IPS-20b (cell line): ENCODE data around the gene LARGE1.

Experiments
- H3K27ac ChIP-seq: one replicate; pipeline ENCODE4 v1.5.1; 2013; ENCODE audit warnings: low read length
- H3K27me3 ChIP-seq: 2 replicates; pipeline ENCODE4 v1.6.1; 2013; ENCODE audit warnings: mild to moderate bottlenecking, low read length, inconsistent platforms; ENCODE audit not compliant: insufficient read depth
- H3K36me3 ChIP-seq: 2 replicates; pipeline ENCODE4 v1.6.1; 2013; ENCODE audit warnings: low read depth, mild to moderate bottlenecking, inconsistent platforms, low read length, moderate library complexity; ENCODE audit not compliant: insufficient read depth
- H3K4me1 ChIP-seq: 2 replicates; pipeline ENCODE4 v1.6.1; 2013; ENCODE audit warnings: mild to moderate bottlenecking, control low read depth, inconsistent platforms, low read length, moderate library complexity; ENCODE audit not compliant: insufficient read depth
- H3K4me3 ChIP-seq: 2 replicates; pipeline ENCODE4 v1.5.1; 2013; ENCODE audit warnings: mild to moderate bottlenecking, low read length, inconsistent platforms
- H3K9ac ChIP-seq: 2 replicates; pipeline ENCODE4 v1.6.1; 2013; ENCODE audit warnings: low read depth, mild to moderate bottlenecking, inconsistent platforms, low read length, moderate library complexity
- H3K9me3 ChIP-seq: 2 replicates; pipeline ENCODE4 v1.6.1; 2013; ENCODE audit warnings: mild to moderate bottlenecking, low read depth, low read length, inconsistent platforms; ENCODE audit not compliant: insufficient read depth

The LARGE1 gene

GRCh38 chr22:33605221-33605620, 315.1 kb downstream of the LARGE1 start:
- Histone ChIP-seq H3K9me3 (no peaks in the 10 kb centered on the region), H3K9ac (no peak overlapping the region), H3K4me3 (no peak overlapping the region), H3K4me1 (no peaks in the 10 kb centered on the region), H3K27ac (no peak overlapping the region), H3K27me3 (no peaks in the 10 kb centered on the region), H3K36me3 (peaks cover 12% of the 10 kb centered on the region)

- H3K9me3 ChIP-seq, result no peaks in the 10 kb centered on the region
- no peak overlapping the region for H3K9ac ChIP-seq
- H3K4me3 ChIP-seq, result no peak overlapping the region
- H3K4me1 ChIP-seq, result no peaks in the 10 kb centered on the region
- no peak overlapping the region for H3K27ac ChIP-seq
- H3K27me3 ChIP-seq, result peaks cover 27% of the 10 kb centered on the region; the same call in 1 of the 2 replicates
- H3K36me3 ChIP-seq, result peaks cover 15% of the 10 kb centered on the region
These were observed 319.2 kb downstream of the LARGE1 start for GRCh38 chr22:33601062-33601461.

- H3K9me3 ChIP-seq, result no peaks in the 10 kb centered on the region
- H3K27me3 ChIP-seq, result peaks cover 27% of the 10 kb centered on the region; the same call in 1 of the 2 replicates
- no peak overlapping the region for H3K4me3 ChIP-seq
- H3K9ac ChIP-seq, result no peak overlapping the region
- H3K36me3 ChIP-seq, result peaks cover 15% of the 10 kb centered on the region
- no peak overlapping the region for H3K27ac ChIP-seq
- H3K4me1 ChIP-seq, result no peaks in the 10 kb centered on the region
These were observed 319.7 kb downstream of the LARGE1 start for GRCh38 chr22:33600595-33600994.

- H3K4me1 ChIP-seq, result no peaks in the 10 kb centered on the region
- H3K4me3 ChIP-seq, result no peak overlapping the region
- H3K27ac ChIP-seq, result no peak overlapping the region
- peaks cover 27% of the 10 kb centered on the region; the same call in 1 of the 2 replicates for H3K27me3 ChIP-seq
- peaks cover 15% of the 10 kb centered on the region for H3K36me3 ChIP-seq
- H3K9me3 ChIP-seq, result no peaks in the 10 kb centered on the region
- H3K9ac ChIP-seq, result no peak overlapping the region
These were observed 320.2 kb downstream of the LARGE1 start for GRCh38 chr22:33600113-33600512.

GRCh38 chr22:33599596-33599995, 320.7 kb downstream of the LARGE1 start:
- Histone ChIP-seq H3K4me1 (no peaks in the 10 kb centered on the region), H3K36me3 (peaks cover 14% of the 10 kb centered on the region), H3K4me3 (no peak overlapping the region), H3K27ac (no peak overlapping the region), H3K9ac (no peak overlapping the region), H3K9me3 (no peaks in the 10 kb centered on the region), H3K27me3 (peaks cover 27% of the 10 kb centered on the region; the same call in 1 of the 2 replicates)

- Histone ChIP-seq H3K36me3 (peaks cover 9% of the 10 kb centered on the region), H3K4me3 (no peak overlapping the region), H3K27me3 (peaks cover 27% of the 10 kb centered on the region; the same call in 1 of the 2 replicates)
These were observed 321.5 kb downstream of the LARGE1 start for GRCh38 chr22:33598821-33599220.

GRCh38 chr22:33597274-33597985, 322.8 kb downstream of the LARGE1 start:
- no peaks in the 10 kb centered on the region for H3K4me1 ChIP-seq
- H3K9ac ChIP-seq, result no peak overlapping the region
- H3K27ac ChIP-seq, result no peak overlapping the region
- H3K27me3 ChIP-seq, result peaks cover 27% of the 10 kb centered on the region; the same call in 1 of the 2 replicates
- H3K36me3 ChIP-seq, result peaks cover 9% of the 10 kb centered on the region
- no peak overlapping the region for H3K4me3 ChIP-seq
- H3K9me3 ChIP-seq, result no peaks in the 10 kb centered on the region

More at GRCh38 chr22:33598821-33599220, 321.5 kb downstream of the LARGE1 start:
- no peak overlapping the region for H3K9ac ChIP-seq
- H3K27ac ChIP-seq, result no peak overlapping the region
- H3K4me1 ChIP-seq, result no peaks in the 10 kb centered on the region
- no peaks in the 10 kb centered on the region for H3K9me3 ChIP-seq

- H3K4me1 ChIP-seq, result no peaks in the 10 kb centered on the region; the same call in 1 of the 2 replicates
- no peak overlapping the region for H3K9ac ChIP-seq
- peaks cover 24% of the 10 kb centered on the region; the same call in 1 of the 2 replicates for H3K27me3 ChIP-seq
- no peak overlapping the region for H3K4me3 ChIP-seq
- H3K9me3 ChIP-seq, result no peaks in the 10 kb centered on the region
- H3K27ac ChIP-seq, result no peak overlapping the region
- no peaks in the 10 kb centered on the region for H3K36me3 ChIP-seq
These were observed 326.5 kb downstream of the LARGE1 start for GRCh38 chr22:33593818-33594217.

- no peaks in the 10 kb centered on the region for H3K9me3 ChIP-seq
- H3K4me3 ChIP-seq, result no peak overlapping the region
- H3K27ac ChIP-seq, result no peak overlapping the region
- no peaks in the 10 kb centered on the region; the same call in 1 of the 2 replicates for H3K4me1 ChIP-seq
- H3K27me3 ChIP-seq, result peaks cover 9% of the 10 kb centered on the region; the same call in 1 of the 2 replicates
- H3K9ac ChIP-seq, result no peak overlapping the region
- H3K36me3 ChIP-seq, result no peaks in the 10 kb centered on the region
These were observed 328.3 kb downstream of the LARGE1 start for GRCh38 chr22:33591946-33592345.

GRCh38 chr22:33589297-33589696, 331.0 kb downstream of the LARGE1 start:
- no peak overlapping the region for H3K4me3 ChIP-seq
- H3K4me1 ChIP-seq, result peaks cover 8% of the 10 kb centered on the region
- H3K27ac ChIP-seq, result no peak overlapping the region
- H3K9me3 ChIP-seq, result no peaks in the 10 kb centered on the region
- H3K9ac ChIP-seq, result no peak overlapping the region
- H3K36me3 ChIP-seq, result no peaks in the 10 kb centered on the region
- no peaks in the 10 kb centered on the region for H3K27me3 ChIP-seq

GRCh38 chr22:33588860-33589259, 331.4 kb downstream of the LARGE1 start:
- Histone ChIP-seq H3K27ac (no peak overlapping the region), H3K9me3 (no peaks in the 10 kb centered on the region), H3K4me1 (peaks cover 8% of the 10 kb centered on the region), H3K9ac (no peak overlapping the region), H3K27me3 (no peaks in the 10 kb centered on the region), H3K36me3 (no peaks in the 10 kb centered on the region), H3K4me3 (no peak overlapping the region)

GRCh38 chr22:33584152-33584551, 336.1 kb downstream of the LARGE1 start:
- H3K36me3 ChIP-seq, result no peaks in the 10 kb centered on the region
- no peak overlapping the region for H3K9ac ChIP-seq
- no peaks in the 10 kb centered on the region for H3K27me3 ChIP-seq
- no peak overlapping the region for H3K4me3 ChIP-seq
- H3K27ac ChIP-seq, result no peak overlapping the region
- no peaks in the 10 kb centered on the region for H3K9me3 ChIP-seq
- H3K4me1 ChIP-seq, result peaks cover 8% of the 10 kb centered on the region
